NCI-H1417 treated with DMSO at 0.1 percent for 48 hours (cell line): ENCODE measurements around the gene WASHC2C.
"Not testable (repeated sequence)": the region's sequence is repeated elsewhere in the genome, so short reads cannot be mapped to it uniquely, and the experiment has no call there.

ENCODE experiments used
- DNase-seq: peaks from one replicate; lab custom pipeline; 2025; lab: John Stamatoyannopoulos, UW

The WASHC2C gene

GRCh38 chr10:45726703-45727420 lies at the start of gene WASHC2C:
TSS of gene WASHC2C (plus strand) at chr10:45727266. CDS start at chr10:45727318, 52 bp downstream.
- DNase-seq, result not testable (repeated sequence)

DNA sequence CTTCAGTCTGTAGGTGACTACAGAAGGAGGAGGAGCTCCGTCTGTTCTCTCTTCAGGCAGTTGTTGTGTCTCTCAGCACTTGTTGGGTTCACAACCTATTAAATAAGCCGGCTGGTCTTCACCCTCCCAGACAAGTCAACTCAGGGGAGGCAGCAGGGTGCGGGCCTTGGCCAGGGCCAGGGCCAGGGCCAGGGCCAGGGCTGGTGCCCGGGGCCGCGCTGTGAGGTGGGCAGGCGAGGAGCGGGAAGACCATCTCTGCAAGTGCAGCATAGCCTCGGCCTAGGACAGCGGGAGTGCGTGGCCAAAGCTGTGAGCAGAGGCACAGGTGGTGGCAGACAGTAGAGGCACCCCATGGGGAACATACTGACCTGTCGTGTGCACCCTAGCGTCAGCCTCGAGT lies 48.6 kb upstream of the WASHC2C start:
- not testable (repeated sequence) for DNase-seq

DNA sequence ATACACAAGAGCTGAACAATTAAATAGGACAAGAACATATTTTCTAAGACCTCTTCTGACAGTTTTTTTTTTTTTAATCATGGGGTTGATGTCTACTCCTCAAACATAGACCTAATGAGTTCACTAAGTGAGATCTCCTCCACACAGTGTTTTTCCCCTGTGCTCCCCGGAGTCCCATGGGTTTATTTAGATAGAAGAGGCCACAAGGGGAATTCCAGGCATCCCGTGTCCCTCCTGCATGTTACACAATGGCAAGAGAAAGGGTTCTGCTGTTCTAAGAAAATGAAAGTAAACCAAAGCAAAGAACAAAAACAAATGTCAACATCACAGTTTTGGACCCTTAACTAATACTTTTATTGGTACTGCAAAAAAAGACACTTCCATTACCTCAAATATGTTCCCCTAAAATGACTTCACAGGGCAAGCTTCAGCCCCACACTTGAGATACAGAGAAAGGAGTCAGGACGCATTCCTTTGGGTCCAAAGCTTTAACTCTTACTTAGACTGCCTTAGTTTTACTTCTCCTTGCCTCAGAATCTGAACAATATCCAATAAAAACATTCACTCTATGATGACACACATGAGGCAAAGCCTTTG lies 16.8 kb upstream of the WASHC2C start:
- not testable (repeated sequence) for DNase-seq

- DNase-seq, result not testable (repeated sequence)
These were observed 15.8 kb upstream of the WASHC2C start for GRCh38 chr10:45711223-45711622.

- DNase-seq, result not testable (repeated sequence)
These were observed 10.0 kb upstream of the WASHC2C start for GRCh38 chr10:45717053-45717452.

DNA sequence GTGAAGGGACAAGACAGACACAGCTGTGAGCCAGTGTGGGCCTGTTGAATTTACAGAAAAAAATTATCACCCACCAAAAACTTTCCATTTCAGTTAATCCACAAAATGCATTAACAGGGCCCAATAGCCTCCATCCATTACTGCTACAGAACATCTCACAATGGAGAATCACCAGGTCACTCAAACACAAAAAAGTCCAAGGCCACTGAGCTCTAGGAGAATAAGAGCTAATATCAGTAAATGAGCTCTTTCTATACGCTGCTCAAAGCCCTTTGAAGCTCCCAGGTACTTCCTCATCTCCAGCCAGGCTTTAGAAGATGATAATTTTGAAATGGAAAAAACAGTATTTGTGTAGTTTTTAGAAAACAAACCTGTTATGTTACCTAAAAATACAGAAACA lies 9.4 kb upstream of the WASHC2C start:
- DNase-seq, result not testable (repeated sequence)

DNA sequence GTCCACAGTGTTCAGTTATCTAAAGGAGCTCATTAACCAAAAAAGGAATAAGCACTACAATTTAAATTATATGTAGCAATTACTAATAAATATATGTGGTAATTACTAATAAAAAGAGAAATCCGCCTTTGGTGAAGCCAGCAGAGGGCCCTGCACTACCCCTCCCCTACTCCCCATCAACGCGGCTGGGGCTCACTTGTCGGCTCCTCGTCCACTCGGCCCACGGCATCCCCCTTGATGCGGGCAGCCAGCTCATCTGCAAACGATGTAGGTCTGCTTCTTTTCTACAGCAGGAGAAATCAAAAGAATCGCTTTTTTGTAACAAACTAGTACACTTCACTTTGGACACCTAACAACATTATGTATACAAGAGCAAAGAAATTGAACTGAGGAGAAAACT lies 5.6 kb upstream of the WASHC2C start:
- DNase-seq, result not testable (repeated sequence)

GRCh38 chr10:45723851-45724250 lies 3.2 kb upstream of the WASHC2C start:
- not testable (repeated sequence) for DNase-seq

- not testable (repeated sequence) for DNase-seq
These were observed 427 bp downstream of the WASHC2C start for GRCh38 chr10:45727421-45727965.

DNA sequence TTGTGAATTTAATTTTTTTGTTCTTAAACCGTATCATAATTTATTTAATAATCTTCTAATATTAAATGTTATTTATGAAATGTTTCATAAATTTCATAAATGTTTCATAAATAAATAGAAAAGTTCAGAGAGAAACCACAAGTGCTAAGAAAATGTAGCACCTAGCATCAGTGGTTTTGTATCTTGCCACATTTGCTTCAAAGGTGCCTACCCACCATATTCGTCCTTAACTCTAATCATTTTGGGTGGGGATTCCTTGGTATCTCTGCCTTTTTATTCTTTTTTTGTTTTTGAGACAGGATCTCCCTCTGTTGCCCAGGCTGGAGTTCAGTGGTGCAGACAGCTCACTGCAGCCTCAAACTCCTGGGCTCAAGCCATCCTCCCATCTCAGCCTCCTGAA lies 7.4 kb downstream of the WASHC2C start:
- not testable (repeated sequence) for DNase-seq

- not testable (repeated sequence) for DNase-seq
These were observed 7.8 kb downstream of the WASHC2C start for GRCh38 chr10:45734867-45735266.

DNA sequence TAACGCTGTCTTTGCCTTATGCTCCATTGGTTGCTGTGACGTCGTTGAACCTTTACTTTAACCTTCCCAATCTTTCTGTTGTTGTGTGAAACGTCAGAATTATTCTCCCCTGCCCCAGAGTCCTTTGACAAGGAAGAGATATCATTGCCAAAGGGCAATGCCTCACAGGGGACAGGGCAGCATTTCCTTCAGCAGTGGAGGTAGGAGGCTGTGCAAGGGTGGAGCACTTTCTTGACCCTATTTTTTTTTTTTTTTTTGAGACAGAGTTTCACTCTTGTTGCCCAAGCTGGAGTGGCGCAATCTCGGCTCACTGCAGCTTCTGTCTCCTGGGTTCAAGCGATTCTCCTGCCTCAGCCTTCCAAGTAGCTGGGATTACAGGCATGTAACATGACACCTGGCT lies 14.5 kb downstream of the WASHC2C start:
- not testable (repeated sequence) for DNase-seq

DNA sequence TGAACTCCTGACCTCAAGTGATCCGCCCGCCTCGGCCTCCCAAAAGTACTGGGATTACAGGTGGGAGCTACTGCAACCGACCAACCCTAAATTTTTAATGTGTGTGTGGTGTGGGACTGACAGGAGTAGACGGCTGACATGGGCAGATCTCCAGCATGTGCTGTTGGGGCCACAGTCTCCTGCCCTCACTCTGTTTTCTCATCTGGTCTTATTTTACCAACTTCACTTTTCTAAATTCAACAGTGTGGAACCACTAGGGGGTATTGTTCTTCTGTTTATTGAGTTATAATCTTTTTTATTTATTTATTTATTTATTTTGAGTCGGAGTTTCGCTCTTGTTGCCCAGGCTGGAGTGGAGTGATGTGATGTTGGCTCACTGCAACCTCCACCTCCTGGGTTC lies 14.9 kb downstream of the WASHC2C start:
- not testable (repeated sequence) for DNase-seq

DNA sequence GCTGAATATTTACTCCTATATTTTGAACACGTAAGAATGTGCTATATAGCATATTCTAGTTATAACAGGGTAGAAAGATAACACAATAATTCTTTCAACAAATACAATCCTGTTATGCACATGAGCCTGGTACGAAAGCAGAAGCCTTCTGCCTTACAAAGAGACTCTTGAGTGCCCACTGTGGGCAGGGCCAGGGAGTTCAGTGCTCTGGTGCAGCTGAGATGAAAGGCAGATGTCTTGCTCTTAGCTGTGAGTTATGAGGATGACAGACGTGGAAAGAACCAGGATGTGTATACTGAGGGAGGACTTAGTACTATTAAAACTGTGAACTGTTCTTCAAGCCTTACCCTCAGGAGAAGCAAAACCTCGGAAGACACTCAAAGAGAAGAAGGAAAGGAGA lies 24.1 kb downstream of the WASHC2C start:
- DNase-seq, result not testable (repeated sequence)

GRCh38 chr10:45752210-45752609 lies 25.1 kb downstream of the WASHC2C start:
- not testable (repeated sequence) for DNase-seq

- not testable (repeated sequence) for DNase-seq
These were observed 27.0 kb downstream of the WASHC2C start for GRCh38 chr10:45753979-45754495.

DNA sequence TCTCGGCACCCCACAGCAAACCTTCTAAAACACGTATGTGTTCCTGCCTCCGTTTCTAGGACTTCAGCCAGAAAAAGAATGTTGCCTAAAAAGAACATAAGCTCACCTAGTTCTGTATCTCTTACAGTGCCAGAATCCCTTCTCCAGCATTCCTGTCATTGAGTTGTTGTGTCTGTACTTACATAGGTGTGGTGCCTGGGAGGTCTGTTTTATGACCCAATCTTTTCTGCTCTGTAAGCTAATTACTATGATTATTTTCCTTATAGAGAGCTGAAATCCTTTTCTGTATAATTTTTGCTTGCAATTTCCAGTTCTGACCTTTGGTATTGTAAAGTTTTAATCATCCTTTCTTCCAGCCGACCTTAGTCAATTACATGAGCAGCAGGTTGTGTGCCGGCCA lies 28.0 kb downstream of the WASHC2C start:
- not testable (repeated sequence) for DNase-seq

DNA sequence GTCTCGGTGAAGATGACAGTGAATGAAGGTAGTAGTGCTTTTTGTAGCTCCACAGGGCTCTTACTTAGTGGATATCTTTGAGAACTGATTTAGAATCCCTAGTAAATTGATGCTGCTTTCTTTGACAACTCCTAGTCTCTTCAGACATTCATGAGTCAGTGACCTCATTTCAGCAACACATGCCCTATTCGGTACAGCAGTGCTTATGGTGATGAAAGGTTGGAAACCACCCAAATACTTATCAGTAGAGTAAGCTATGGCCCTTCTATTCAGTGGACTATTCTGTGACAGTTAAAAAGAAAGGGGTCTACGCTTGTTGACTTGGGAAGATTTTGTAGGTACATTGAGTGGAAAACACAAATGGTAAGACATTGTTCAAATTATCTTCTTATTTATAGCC lies 29.0 kb downstream of the WASHC2C start:
- DNase-seq, result not testable (repeated sequence)

- DNase-seq, result not testable (repeated sequence)
These were observed 30.8 kb downstream of the WASHC2C start for GRCh38 chr10:45757661-45758396.

- DNase-seq, result not testable (repeated sequence)
These were observed 34.6 kb downstream of the WASHC2C start for GRCh38 chr10:45761622-45762021.

- not testable (repeated sequence) for DNase-seq
These were observed 36.0 kb downstream of the WASHC2C start for GRCh38 chr10:45763037-45763436.

- DNase-seq, result not testable (repeated sequence)
These were observed 41.3 kb downstream of the WASHC2C start for GRCh38 chr10:45768334-45768733.
